Keratinocyte (primary cell): ENCODE measurements around the gene AFG3L2.

Source experiments
- CTCF ChIP-seq, 3 experiments: IDR thresholded peaks in 1 of 3; conservative IDR thresholded peaks in 1 of 3; optimal IDR thresholded peaks in 1 of 3; 2 replicates in 2 of 3; 3 replicates in 1 of 3; pipeline versions ENCODE3 to v1.5.1; 2011; ENCODE audit warnings: low read length in 3 of 3, mild to moderate bottlenecking in 3 of 3, moderate library complexity in 2 of 3, control low read depth in 1 of 3, inconsistent platforms in 1 of 3; ENCODE audit not compliant: insufficient read depth in 2 of 3; ENCODE audit errors: extremely low read depth in 1 of 3
- EZH2 ChIP-seq: IDR thresholded peaks from one replicate; pipeline ENCODE4 v1.6.1; 2012; ENCODE audit warnings: inconsistent platforms, mild to moderate bottlenecking, low read length, moderate library complexity

DNA sequence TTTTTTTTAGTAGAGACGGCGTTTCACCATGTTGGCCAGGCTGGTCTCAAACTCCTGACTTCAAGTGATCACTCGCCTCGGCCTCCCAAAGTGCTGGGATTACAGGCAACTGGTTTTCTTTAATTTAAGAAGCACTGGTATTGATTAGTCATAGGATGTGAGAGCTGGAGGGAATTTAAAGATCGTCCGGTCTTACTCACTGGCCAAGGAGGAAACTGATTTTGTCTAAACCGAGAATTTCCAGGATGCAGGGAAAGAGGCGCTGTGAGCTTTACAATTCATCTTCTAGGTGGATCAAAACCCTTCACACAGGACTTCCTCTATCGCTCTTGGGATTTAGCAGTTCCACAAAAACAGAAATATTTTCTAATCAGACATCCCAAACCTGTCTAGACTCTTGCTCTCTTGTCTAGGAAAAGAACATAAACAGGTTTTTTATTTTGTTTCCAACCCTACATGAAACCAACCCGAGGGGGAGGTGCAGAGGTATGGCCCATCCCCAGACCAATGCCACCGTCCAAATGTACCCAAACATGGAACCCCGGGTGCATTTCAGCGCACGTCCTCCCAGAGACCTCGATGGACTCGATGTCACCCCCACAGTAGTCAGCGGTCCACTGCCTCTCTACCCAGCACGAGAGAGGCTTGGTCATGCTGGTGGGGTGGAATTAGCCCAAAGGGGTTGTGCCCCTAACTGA is 81.5 kb downstream of the AFG3L2 start:
- TF ChIP-seq CTCF (optimal IDR thresholded peaks at IDR 0.05 in 1 of 3, IDR thresholded peaks at IDR 0.05 in 1 of 3, conservative IDR thresholded peaks at IDR 0.05 in 1 of 3; ENCODE audit: extremely low read depth in 1 of 3, insufficient read depth in 2 of 3, low read length in 3 of 3) (no peak), EZH2 (no peak)
